ENCODE measurements around the gene CCDC85A. TPM values are rescaled to one million over a fixed set of nuclear protein-coding genes. Genes with fewer than 3 reads are reported as not detected.

CCDC85A gene
- total and polyA plus RNA-seq, 10 donors: 0.07 to 2.6 (median 0.77) TPM

GRCh38 chr2:56207760-56208159, 24.0 kb downstream of the CCDC85A start:
- no peaks in the 10 kb centered on the region for H3K27me3 ChIP-seq (replicated peaks in 1 of 7)
- TF ChIP-seq CTCF (IDR thresholded peaks at IDR 0.05 in 8 of 11, conservative IDR thresholded peaks at IDR 0.05 in 3 of 11): no peak
- TF ChIP-seq POLR2AphosphoS5 (IDR thresholded peaks at IDR 0.05): no peak
- TF ChIP-seq POLR2A (IDR thresholded peaks at IDR 0.05): no peak
- no peaks in the 10 kb centered on the region for H3K36me3 ChIP-seq
- H3K4me1 ChIP-seq: no peaks in the 10 kb centered on the region
- WGBS, 5 donors: 82 to 93% (median 91%) methylated on average over 1 of the region's 1 CpG
- no peak overlapping the region for H3K27ac ChIP-seq
- H3K4me3 ChIP-seq: no peak overlapping the region
- intact Hi-C loops (cut with DNase I; ENCODE audit: low total_unique reads): no loop called here
- no peak for DNase-seq
- H3K9me3 ChIP-seq: no peaks in the 10 kb centered on the region

GRCh38 chr2:56208380-56208779, 24.6 kb downstream of the CCDC85A start:
- H3K36me3 ChIP-seq: no peaks in the 10 kb centered on the region
- 83 to 98% (median 93%) methylated on average over 1 of the region's 1 CpG for WGBS, 5 donors
- H3K27ac ChIP-seq: no peak overlapping the region
- TF ChIP-seq CTCF (IDR thresholded peaks at IDR 0.05 in 8 of 11, conservative IDR thresholded peaks at IDR 0.05 in 3 of 11) (no peak), POLR2A (IDR thresholded peaks at IDR 0.05) (no peak), POLR2AphosphoS5 (IDR thresholded peaks at IDR 0.05) (no peak)
- H3K27me3 ChIP-seq (replicated peaks in 1 of 7): no peaks in the 10 kb centered on the region
- no peaks in the 10 kb centered on the region for H3K4me1 ChIP-seq
- no peaks in the 10 kb centered on the region for H3K9me3 ChIP-seq
- intact Hi-C loops (cut with DNase I; ENCODE audit: low total_unique reads): no loop called here
- DNase-seq: no peak
- no peak overlapping the region for H3K4me3 ChIP-seq

GRCh38 chr2:56209701-56210100, 25.9 kb downstream of the CCDC85A start:
- DNase-seq: no peak
- Histone ChIP-seq H3K36me3 (no peaks in the 10 kb centered on the region), H3K27ac (no peak overlapping the region), H3K27me3 (replicated peaks in 1 of 7) (no peaks in the 10 kb centered on the region), H3K9me3 (no peaks in the 10 kb centered on the region), H3K4me1 (no peaks in the 10 kb centered on the region), H3K4me3 (no peak overlapping the region)
- intact Hi-C loops (cut with DNase I; ENCODE audit: low total_unique reads): no loop called here
- 84 to 100% (median 95%) methylated on average over 1 of the region's 1 CpG for WGBS, 5 donors
- TF ChIP-seq CTCF (IDR thresholded peaks at IDR 0.05 in 8 of 11, conservative IDR thresholded peaks at IDR 0.05 in 3 of 11): no peak
- TF ChIP-seq POLR2AphosphoS5 (IDR thresholded peaks at IDR 0.05): no peak
- TF ChIP-seq POLR2A (IDR thresholded peaks at IDR 0.05): no peak

- H3K4me1 ChIP-seq: no peaks in the 10 kb centered on the region
- intact Hi-C loops (cut with DNase I; ENCODE audit: low total_unique reads): no loop called here
- H3K27me3 ChIP-seq (replicated peaks in 1 of 7): no peaks in the 10 kb centered on the region
- no peaks in the 10 kb centered on the region for H3K9me3 ChIP-seq
- no peaks in the 10 kb centered on the region for H3K36me3 ChIP-seq
- TF ChIP-seq CTCF (IDR thresholded peaks at IDR 0.05 in 8 of 11, conservative IDR thresholded peaks at IDR 0.05 in 3 of 11): no peak
- TF ChIP-seq POLR2AphosphoS5 (IDR thresholded peaks at IDR 0.05): no peak
- WGBS, 5 donors: 85 to 95% (median 90%) methylated on average over 3 of the region's 3 CpGs
- no peak overlapping the region for H3K27ac ChIP-seq
- no peak overlapping the region for H3K4me3 ChIP-seq
- DNase-seq: no peak
These were observed 26.5 kb downstream of the CCDC85A start for GRCh38 chr2:56210291-56210690.

Data from spleen (tissue), 11 donors.